HG03196 (cell line): Measurements from ENCODE around the gene DYNC1H1.

Experiments used
- ATAC-seq: cut with Tn5 transposase; IDR thresholded peaks from one replicate; pipeline ENCODE4 v1.9.1; 2021; ENCODE audit not compliant: unreplicated experiment

DYNC1H1 gene

DNA sequence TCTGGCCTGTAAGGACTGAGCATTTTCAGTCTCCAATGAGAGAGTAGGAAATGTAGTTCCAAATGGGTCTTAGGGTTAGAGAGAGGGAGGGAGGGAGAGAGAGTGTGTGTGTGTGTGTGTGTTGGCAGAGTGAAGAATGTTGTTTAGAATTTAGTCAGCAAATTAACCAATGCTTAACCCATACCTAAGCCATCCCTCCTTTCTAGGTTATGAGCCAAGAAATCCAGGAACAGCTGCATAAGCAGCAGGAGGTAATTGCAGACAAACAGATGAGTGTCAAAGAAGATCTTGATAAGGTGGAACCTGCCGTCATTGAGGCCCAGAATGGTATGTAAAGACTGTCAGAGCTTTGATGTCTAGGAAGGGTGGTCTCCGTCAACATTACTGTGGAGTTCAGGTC lies 65.6 kb downstream of the DYNC1H1 start:
- no peak for ATAC-seq

DNA sequence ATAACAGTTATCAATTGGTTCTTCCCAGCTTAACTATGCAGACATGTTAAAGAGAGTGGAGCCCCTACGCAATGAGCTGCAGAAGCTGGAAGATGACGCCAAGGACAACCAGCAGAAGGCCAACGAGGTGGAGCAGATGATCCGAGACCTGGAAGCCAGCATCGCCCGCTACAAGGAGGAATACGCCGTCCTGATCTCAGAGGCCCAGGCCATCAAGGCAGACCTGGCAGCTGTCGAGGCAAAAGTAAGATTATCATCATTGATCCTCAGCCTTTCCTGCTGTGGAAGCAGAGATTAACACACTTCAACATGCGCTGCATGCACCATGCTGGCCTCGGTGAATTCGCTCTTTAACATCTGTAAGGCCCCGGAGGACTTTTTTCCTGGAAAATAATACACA lies 68.9 kb downstream of the DYNC1H1 start:
- ATAC-seq = no peak

DNA sequence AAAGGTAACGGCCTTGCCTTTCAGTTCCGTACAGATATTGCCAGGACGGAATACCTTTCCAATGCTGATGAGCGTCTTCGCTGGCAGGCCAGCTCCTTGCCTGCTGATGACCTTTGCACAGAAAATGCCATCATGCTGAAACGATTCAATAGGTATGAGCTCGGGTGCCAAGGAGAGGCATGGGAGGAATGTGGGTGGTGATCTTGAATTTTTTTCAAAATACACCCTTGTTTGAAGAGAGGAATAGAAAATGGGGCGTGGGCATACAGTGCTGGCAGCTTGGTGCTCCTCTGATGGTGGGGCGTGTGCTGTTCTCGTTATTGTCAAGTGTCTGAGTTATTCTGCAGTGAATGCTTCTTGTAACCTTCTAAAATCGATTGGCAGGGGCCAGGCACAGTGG lies 69.9 kb downstream of the DYNC1H1 start:
- ATAC-seq = no peak

DNA sequence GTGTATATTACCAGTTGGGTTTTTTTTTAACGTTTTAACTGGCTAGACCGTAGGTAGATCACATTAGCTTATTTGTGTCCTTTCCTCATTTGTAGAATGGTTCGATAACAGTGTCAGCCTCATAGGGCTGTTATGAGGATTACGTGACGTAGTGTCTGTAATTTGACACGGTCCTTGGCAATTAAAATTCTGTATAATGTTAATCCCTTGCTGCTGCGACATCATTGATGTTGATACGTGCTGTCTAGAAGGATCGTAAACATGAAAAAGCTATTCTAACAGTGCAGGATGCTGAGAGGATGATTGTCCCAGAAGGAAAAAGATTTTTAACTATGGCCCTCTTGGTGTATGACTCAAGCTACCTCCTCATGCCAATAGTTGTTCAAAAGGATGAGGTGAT lies 71.5 kb downstream of the DYNC1H1 start:
- ATAC-seq = no peak

GRCh38 chr14:102037686-102038085 lies 73.3 kb downstream of the DYNC1H1 start:
- no peak for ATAC-seq

DNA sequence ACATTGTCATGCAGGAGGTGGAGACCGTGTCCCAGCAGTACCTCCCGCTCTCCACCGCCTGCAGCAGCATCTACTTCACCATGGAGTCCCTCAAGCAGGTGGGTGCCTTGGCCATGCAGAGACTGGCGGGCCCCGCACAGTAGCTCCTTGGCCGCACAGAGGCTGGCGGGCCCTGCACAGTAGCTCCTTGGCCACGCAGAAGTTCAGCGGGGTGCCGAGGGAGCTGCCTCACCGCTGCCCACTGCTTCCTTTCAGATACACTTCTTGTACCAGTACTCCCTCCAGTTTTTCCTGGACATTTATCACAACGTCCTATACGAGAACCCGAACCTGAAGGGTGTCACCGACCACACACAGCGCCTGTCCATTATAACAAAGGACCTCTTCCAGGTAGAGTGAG lies 74.8 kb downstream of the DYNC1H1 start:
- ATAC-seq = no peak

- no peak for ATAC-seq
Observed at GRCh38 chr14:102040153-102040552, 75.8 kb downstream of the DYNC1H1 start.

GRCh38 chr14:102042699-102043098 lies 78.3 kb downstream of the DYNC1H1 start:
- no peak for ATAC-seq

DNA sequence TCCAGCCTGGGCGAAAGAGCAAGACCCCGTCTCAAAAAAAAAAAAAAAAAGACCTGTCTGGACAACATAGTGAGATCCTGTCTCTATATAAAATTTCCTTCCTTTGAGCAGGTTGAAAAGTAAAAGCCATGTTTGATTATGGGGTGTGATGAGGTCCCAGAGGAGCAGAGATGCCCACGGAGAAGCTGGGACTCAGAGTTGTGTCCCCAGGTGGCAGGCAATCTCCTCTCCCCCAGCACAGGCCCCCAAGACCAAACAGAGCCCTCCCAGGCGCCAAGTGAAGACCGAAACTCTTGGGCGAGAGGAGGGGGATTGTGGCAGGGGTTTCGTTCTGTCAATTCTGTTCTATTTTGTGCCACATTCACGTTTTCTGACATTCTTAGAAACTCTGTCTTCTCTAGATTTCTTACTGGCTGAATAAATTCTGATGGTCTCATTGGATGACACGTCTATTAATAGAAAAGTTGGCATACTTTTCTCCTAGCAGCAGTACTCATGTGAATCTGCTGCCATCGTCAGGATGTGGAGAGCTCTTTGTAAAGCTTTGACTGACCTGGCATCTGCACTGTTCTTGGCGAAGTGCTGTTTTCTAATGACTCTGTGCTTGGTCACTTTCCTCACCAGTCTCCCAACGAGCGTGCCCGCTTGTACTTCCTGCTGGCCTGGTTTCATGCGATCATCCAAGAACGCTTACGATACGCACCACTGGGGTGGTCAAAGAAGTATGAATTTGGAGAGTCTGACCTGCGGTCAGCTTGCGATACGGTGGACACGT lies 79.1 kb downstream of the DYNC1H1 start:
- no peak for ATAC-seq

DNA sequence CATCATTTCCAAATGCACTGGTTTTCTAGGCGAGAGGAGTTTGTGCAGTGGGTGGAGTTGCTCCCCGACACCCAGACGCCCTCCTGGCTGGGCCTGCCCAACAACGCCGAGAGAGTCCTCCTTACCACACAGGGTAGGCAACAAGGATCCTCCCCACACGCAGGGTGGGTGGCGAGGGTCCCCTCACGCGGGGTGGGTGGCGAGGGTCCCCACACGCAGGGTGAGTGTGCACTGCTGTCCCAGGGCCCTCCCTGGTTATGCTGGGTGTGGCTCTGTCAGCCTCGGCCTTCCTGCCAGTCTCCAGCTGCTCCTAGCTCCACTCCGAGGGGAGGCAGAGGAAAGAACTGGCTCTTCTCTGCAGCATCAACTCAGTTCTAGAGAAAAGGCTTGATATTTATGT lies 80.2 kb downstream of the DYNC1H1 start:
- ATAC-seq = no peak

GRCh38 chr14:102046337-102047278 lies 82.2 kb downstream of the DYNC1H1 start:
- ATAC-seq = no peak

GRCh38 chr14:102047808-102048540 lies 83.6 kb downstream of the DYNC1H1 start:
- no peak for ATAC-seq

- ATAC-seq = no peak
Observed at GRCh38 chr14:102049258-102050025, 85.1 kb downstream of the DYNC1H1 start.

GRCh38 chr14:102050026-102050405 lies 85.6 kb downstream of the DYNC1H1 start:
- no peak for ATAC-seq

DNA sequence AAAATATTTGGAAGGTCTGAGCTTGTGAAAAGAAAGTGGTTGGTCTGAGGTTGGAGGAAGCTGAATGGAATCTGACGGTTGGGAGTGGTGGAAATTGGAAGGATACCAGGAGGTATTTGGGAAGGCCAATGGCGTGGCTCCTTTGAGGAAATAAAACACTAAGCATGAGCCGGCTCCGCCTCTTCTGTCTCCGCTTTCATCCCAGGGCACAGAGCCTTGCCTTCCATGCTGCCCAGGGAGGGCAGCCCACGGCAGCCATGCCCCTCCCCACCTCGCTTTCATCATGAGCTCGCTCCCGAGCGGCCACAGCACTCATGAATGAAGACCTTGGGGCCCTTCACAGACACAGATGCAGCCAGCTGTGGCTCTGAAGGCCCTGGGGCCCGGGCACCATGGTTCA lies 86.3 kb downstream of the DYNC1H1 start:
- ATAC-seq = no peak

GRCh38 chr14:102052522-102052921 lies 88.1 kb downstream of the DYNC1H1 start:
- ATAC-seq = no peak

GRCh38 chr14:102055181-102055901 lies 91.0 kb downstream of the DYNC1H1 start:
- no peak for ATAC-seq

DNA sequence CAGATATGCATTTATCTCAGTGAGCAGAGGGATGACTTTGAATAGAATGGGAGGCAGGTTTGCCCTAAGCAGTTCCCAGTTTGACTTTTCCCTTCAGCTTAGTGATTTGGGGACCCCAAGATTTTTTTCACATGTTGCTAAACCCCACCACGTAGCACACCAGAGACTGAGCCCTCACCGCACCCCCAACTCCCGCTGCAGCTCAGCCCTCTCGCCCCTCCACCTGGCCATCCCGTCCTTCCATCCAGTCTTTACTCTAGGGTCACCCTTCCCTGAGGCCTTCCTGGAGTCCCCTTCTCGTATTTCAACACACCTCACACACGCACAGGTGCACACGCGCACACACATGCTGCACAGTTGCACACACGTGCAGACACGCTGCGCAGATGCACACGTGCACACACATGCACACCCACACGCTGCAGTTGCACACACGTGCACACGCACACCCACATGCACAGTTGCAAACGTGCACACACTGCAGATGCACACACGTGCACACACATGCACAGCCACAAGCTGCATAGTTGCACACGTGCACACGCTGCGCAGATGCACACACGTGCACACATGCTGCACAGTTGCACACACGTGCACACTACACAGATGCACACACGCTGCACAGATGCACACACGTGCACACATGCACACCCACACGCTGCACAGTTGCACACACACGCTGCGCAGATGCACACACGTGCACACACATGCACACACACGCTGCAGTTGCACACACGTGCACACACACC lies 92.5 kb downstream of the DYNC1H1 start:
- no peak for ATAC-seq

GRCh38 chr14:102057480-102058114 lies 93.2 kb downstream of the DYNC1H1 start:
- no peak for ATAC-seq
